K562 (cell line): ENCODE data around the gene SH3BGRL3. TPM values are rescaled to one million over a fixed set of nuclear protein-coding genes. Genes with fewer than 3 reads are reported as not detected.

Experiments used
- ATF7 ChIP-seq: fragments of 450-650 bp; IDR thresholded peaks from 2 replicates; pipeline ENCODE4 v1.7.1; 2014; ENCODE audit warnings: mild to moderate bottlenecking, moderate library complexity
- CXXC5 ChIP-seq: fragments of 250-450 bp; sonication (Bioruptor Pico); IDR thresholded peaks from 2 replicates; pipeline ENCODE4 v1.8.0; 2022; ENCODE audit warnings: inconsistent platforms, mild to moderate bottlenecking, moderate library complexity
- DIDO1 ChIP-seq: fragments of 450-650 bp; IDR thresholded peaks from 2 replicates; pipeline ENCODE4 v1.6.1; 2016; ENCODE audit warnings: low read depth, missing biosample characterization, missing genetic modification characterization
- E2F3 ChIP-seq: fragments of 250-450 bp; sonication (Bioruptor Pico); IDR thresholded peaks from 2 replicates; pipeline ENCODE4 v1.4.0; 2020; ENCODE audit warnings: mild to moderate bottlenecking
- ETV6 ChIP-seq, 3 experiments: fragments of 150-350 bp in 1 of 3; sonication (generic) in 1 of 3; formaldehyde crosslinking in 1 of 3; IDR thresholded peaks; 2 replicates each; pipeline versions ENCODE4 v1.6.1 to v1.8.0; 2014 to 2022; ENCODE audit warnings: borderline replicate concordance in 2 of 3, low read depth in 2 of 3, antibody characterized with exemption in 1 of 3, low read length in 1 of 3, mild to moderate bottlenecking in 1 of 3, missing genetic modification reagents in 1 of 3
- KLF1 ChIP-seq: fragments of 450-650 bp; IDR thresholded peaks from 2 replicates; pipeline ENCODE4 v1.6.1; 2016; ENCODE audit warnings: missing genetic modification characterization, missing compliant biosample characterization
- KLF16 ChIP-seq: IDR thresholded peaks from 2 replicates; pipeline ENCODE4 v1.6.1; 2016; ENCODE audit warnings: antibody characterized with exemption
- MAFF ChIP-seq: IDR thresholded peaks from 2 replicates; pipeline ENCODE4 v1.6.1; 2012; ENCODE audit warnings: low read length, improper control_type of control experiment
- MAFG ChIP-seq: fragments of 450-650 bp; conservative IDR thresholded peaks from 2 replicates; pipeline ENCODE4 v1.6.1; 2016; ENCODE audit warnings: missing genetic modification characterization, missing compliant biosample characterization
- MBD2 ChIP-seq: sonication (generic); IDR thresholded peaks from 2 replicates; pipeline ENCODE4 v1.6.1; 2016; ENCODE audit warnings: low read depth, borderline replicate concordance
- MCM2 ChIP-seq: fragments of 450-650 bp; IDR thresholded peaks from 2 replicates; pipeline ENCODE4 v1.6.1; 2017; ENCODE audit warnings: low read depth, mild to moderate bottlenecking
- MTF1 ChIP-seq: fragments of 250-450 bp; sonication (Bioruptor Pico); IDR thresholded peaks from 2 replicates; pipeline ENCODE4 v1.9.0; 2021; ENCODE audit warnings: moderate library complexity, mild to moderate bottlenecking, inconsistent platforms, borderline replicate concordance
- NR3C1 ChIP-seq: sonication (generic); formaldehyde crosslinking; IDR thresholded peaks from 2 replicates; pipeline ENCODE4 v1.8.1; 2022; ENCODE audit warnings: missing genetic modification reagents
- RNF2 ChIP-seq: sonication (generic); IDR thresholded peaks from 2 replicates; pipeline ENCODE4 v1.6.1; 2016
- SIN3B ChIP-seq: fragments of 450-650 bp; IDR thresholded peaks from 2 replicates; pipeline ENCODE4 v1.6.1; 2017; ENCODE audit warnings: low read depth, mild to moderate bottlenecking, moderate library complexity
- SMC3 ChIP-seq: conservative IDR thresholded peaks from 2 replicates; pipeline ENCODE4 v1.6.1; 2011; ENCODE audit warnings: low read depth, low read length, improper control_type of control experiment; ENCODE audit not compliant: insufficient read depth
- TBP ChIP-seq: optimal IDR thresholded peaks from 2 replicates; pipeline ENCODE3; 2011; ENCODE audit warnings: low read depth, low read length, improper control_type of control experiment
- WHSC1 ChIP-seq: IDR thresholded peaks from one replicate; pipeline ENCODE4 v1.6.1; 2012; ENCODE audit warnings: low read length, control low read depth, inconsistent platforms
- ZBED1 ChIP-seq: IDR thresholded peaks from 2 replicates; pipeline ENCODE4 v1.6.1; 2014
- ZNF165 ChIP-seq: fragments of 250-450 bp; sonication (Bioruptor Pico); IDR thresholded peaks from 2 replicates; pipeline ENCODE4 v1.4.0; 2020; ENCODE audit warnings: borderline replicate concordance
- ZNF785 ChIP-seq: fragments of 250-450 bp; sonication (Bioruptor Pico); IDR thresholded peaks from 2 replicates; pipeline ENCODE4 v1.4.0; 2020; ENCODE audit warnings: mild to moderate bottlenecking
- polyA plus RNA-seq, 8 experiments: library from polyadenylated mRNA; depleted of rRNA in 4 of 8; stranded (reverse) in 5 of 8; unstranded in 3 of 8; fragments of >200 nt; fragmentation: Nextera tagmentation in 2 of 8; fragmentation: Illumina TruSeq in 1 of 8; extraction: Ambion mirVana in 2 of 8; extraction: Trizol in 1 of 8; gene quantifications; 2 replicates each; pipeline versions ENCODE4 v1.2.1 to v1.2.3, GENCODE V29; 2011 to 2014; ENCODE audit warnings: inconsistent platforms in 1 of 8, missing spikeins in 1 of 8
- total RNA-seq, 7 experiments: library from RNA; depleted of rRNA in 6 of 7; stranded (reverse); fragments of >200 nt in 6 of 7; fragmentation: Illumina TruSeq in 2 of 7; extraction: Trizol in 2 of 7; gene quantifications; 2 replicates each; pipeline versions ENCODE4 v1.2.1 to v1.2.3, GENCODE V29; 2011 to 2021; ENCODE audit warnings: low replicate concordance in 1 of 7
- TF ChIP-seq, protein P1 (sequence below): fragments of 250-450 bp; sonication (Bioruptor Pico); IDR thresholded peaks from 2 replicates; pipeline ENCODE4 v1.5.0; 2020; ENCODE audit warnings: mild to moderate bottlenecking
- TF ChIP-seq, protein P2 (sequence below): fragments of 450-650 bp; IDR thresholded peaks from 2 replicates; pipeline ENCODE4 v1.6.1; 2018; ENCODE audit not compliant: partially characterized antibody

SH3BGRL3 gene
- total and polyA plus RNA-seq, 9 of the 15 experiments (the other 6 are each of a cell fraction or from before 2014, with no cell fraction given), result 30.3 to 140 (median 54.2) TPM

DNA sequence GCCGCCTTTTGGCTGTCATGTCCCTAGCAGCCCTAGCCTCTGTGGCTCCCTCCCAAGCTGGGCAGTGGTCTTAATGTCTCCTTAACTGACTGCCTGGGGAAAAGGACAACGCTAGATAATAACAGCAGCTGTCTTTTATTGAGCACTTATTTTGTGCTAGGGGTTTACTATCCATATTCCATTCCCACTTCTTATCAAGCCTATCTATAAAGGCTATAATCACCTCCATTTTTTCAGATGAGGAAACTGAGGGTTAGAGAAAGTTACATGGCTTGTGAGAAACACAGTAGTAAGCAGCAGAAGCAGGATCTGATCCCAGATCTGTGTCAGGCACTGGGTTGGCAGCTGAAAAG lies 6.2 kb downstream of the SH3BGRL3 start (continued):
- TF ChIP-seq NR3C1 (CRISPR knock-in tag) (no peak), KLF16 (0 out of 2 replicates have a peak, but pooled peaks have one; percentile 2), MTF1 (CRISPR knock-in tag) (no peak), RNF2 (no peak), CXXC5 (no peak), ETV6 (IDR thresholded peaks at IDR 0.05; ENCODE audit: borderline replicate concordance in 1 of 2, low read depth in 2 of 2, low read length in 1 of 2) (no peak), ETV6 (CRISPR knock-in tag; IDR thresholded peaks at IDR 0.05; ENCODE audit: borderline replicate concordance) (no peak), ZNF165 (CRISPR knock-in tag) (no peak), SIN3B (no peak), MCM2 (no peak), E2F3 (CRISPR knock-in tag) (no peak), TBP (peak; percentile 10), ZNF785 (CRISPR knock-in tag) (no peak), MAFG (tag) (no peak), KLF1 (tag) (no peak), ZBED1 (no peak), SMC3 (no peak), MAFF (no peak), ATF7 (no peak), DIDO1 (tag) (no peak), WHSC1 (peak; percentile 0), MBD2 (no peak)
- TF ChIP-seq, protein P1, sequence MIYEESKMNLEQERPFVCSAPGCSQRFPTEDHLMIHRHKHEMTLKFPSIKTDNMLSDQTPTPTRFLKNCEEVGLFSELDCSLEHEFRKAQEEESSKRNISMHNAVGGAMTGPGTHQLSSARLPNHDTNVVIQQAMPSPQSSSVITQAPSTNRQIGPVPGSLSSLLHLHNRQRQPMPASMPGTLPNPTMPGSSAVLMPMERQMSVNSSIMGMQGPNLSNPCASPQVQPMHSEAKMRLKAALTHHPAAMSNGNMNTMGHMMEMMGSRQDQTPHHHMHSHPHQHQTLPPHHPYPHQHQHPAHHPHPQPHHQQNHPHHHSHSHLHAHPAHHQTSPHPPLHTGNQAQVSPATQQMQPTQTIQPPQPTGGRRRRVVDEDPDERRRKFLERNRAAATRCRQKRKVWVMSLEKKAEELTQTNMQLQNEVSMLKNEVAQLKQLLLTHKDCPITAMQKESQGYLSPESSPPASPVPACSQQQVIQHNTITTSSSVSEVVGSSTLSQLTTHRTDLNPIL (CRISPR knock-in tag), result no peak
- TF ChIP-seq, protein P2, sequence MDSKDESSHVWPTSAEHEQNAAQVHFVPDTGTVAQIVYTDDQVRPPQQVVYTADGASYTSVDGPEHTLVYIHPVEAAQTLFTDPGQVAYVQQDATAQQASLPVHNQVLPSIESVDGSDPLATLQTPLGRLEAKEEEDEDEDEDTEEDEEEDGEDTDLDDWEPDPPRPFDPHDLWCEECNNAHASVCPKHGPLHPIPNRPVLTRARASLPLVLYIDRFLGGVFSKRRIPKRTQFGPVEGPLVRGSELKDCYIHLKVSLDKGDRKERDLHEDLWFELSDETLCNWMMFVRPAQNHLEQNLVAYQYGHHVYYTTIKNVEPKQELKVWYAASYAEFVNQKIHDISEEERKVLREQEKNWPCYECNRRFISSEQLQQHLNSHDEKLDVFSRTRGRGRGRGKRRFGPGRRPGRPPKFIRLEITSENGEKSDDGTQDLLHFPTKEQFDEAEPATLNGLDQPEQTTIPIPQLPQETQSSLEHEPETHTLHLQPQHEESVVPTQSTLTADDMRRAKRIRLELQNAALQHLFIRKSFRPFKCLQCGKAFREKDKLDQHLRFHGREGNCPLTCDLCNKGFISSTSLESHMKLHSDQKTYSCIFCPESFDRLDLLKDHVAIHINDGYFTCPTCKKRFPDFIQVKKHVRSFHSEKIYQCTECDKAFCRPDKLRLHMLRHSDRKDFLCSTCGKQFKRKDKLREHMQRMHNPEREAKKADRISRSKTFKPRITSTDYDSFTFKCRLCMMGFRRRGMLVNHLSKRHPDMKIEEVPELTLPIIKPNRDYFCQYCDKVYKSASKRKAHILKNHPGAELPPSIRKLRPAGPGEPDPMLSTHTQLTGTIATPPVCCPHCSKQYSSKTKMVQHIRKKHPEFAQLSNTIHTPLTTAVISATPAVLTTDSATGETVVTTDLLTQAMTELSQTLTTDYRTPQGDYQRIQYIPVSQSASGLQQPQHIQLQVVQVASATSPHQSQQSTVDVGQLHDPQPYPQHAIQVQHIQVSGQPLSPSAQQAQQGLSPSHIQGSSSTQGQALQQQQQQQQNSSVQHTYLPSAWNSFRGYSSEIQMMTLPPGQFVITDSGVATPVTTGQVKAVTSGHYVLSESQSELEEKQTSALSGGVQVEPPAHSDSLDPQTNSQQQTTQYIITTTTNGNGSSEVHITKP, result no peak
